Testis (tissue), 2 donors: ENCODE results near the gene RGPD6.
"Not testable (repeated sequence)": the region's sequence is repeated elsewhere in the genome, so short reads cannot be mapped to it uniquely, and the experiment has no call there.

Experiments
- POLR2A ChIP-seq: fragments of 450-650 bp; IDR thresholded peaks from one replicate; pipeline ENCODE4 v1.6.1; 2017; ENCODE audit warnings: antibody characterized with exemption, mild to moderate bottlenecking, moderate library complexity
- TF ChIP-seq, protein P1 (sequence below), 3 experiments: fragments of 450-650 bp in 2 of 3; fragments of 200-600 bp in 1 of 3; sonication (generic) in 1 of 3; IDR thresholded peaks; one replicate each; pipeline ENCODE4 v1.5.1; 2016 to 2019; ENCODE audit warnings: antibody characterized with exemption in 3 of 3, mild to moderate bottlenecking in 2 of 3, moderate library complexity in 1 of 3

DNA sequence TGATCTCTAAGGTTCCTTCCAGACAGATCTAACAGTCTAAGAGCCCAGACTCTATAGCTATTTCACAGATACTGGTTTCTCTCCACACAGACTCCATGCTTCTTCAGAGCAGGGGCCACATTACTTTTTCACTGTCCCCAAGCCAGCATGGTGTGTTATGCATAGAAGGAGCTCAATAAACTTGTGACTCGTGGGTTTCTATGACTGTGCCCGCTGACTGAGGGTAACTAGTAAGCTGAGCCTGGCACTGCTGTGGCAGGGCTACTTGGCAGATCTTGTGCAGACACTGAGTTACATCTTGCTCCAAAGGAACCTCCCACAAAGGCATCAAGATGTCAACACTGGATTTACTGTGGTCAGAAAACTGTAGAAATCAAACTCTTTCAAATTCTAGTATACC is 15.0 kb upstream of the RGPD6 start:
- not testable (repeated sequence) for TF ChIP-seq POLR2A
- TF ChIP-seq, protein P1, sequence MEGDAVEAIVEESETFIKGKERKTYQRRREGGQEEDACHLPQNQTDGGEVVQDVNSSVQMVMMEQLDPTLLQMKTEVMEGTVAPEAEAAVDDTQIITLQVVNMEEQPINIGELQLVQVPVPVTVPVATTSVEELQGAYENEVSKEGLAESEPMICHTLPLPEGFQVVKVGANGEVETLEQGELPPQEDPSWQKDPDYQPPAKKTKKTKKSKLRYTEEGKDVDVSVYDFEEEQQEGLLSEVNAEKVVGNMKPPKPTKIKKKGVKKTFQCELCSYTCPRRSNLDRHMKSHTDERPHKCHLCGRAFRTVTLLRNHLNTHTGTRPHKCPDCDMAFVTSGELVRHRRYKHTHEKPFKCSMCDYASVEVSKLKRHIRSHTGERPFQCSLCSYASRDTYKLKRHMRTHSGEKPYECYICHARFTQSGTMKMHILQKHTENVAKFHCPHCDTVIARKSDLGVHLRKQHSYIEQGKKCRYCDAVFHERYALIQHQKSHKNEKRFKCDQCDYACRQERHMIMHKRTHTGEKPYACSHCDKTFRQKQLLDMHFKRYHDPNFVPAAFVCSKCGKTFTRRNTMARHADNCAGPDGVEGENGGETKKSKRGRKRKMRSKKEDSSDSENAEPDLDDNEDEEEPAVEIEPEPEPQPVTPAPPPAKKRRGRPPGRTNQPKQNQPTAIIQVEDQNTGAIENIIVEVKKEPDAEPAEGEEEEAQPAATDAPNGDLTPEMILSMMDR (IDR thresholded peaks at IDR 0.05), result not testable (repeated sequence)
